K562 (cell line): ENCODE results near the gene CATSPER3. TPM values are rescaled to one million over a fixed set of nuclear protein-coding genes. Genes with fewer than 3 reads are reported as not detected.

ENCODE experiments used
- ESRRA ChIP-seq: fragments of 450-650 bp; IDR thresholded peaks from 2 replicates; pipeline ENCODE4 v1.6.1; 2014; ENCODE audit warnings: low read depth, mild to moderate bottlenecking, moderate library complexity, borderline replicate concordance
- GMEB1 ChIP-seq: fragments of 250-450 bp; sonication (Bioruptor Pico); IDR thresholded peaks from 2 replicates; pipeline ENCODE4 v1.4.0; 2020; ENCODE audit warnings: mild to moderate bottlenecking
- MEF2D ChIP-seq: conservative IDR thresholded peaks from 2 replicates; pipeline ENCODE4 v1.6.1; 2016; ENCODE audit warnings: low read depth, missing genetic modification characterization, missing compliant biosample characterization
- MGA ChIP-seq: fragments of 450-650 bp; IDR thresholded peaks from 2 replicates; pipeline ENCODE4 v1.6.1; 2016; ENCODE audit warnings: mild to moderate bottlenecking, moderate library complexity
- RAD21 ChIP-seq, 2 experiments: fragments of 250-450 bp in 1 of 2; fragments of 450-650 bp in 1 of 2; sonication (Bioruptor Pico) in 1 of 2; formaldehyde crosslinking in 1 of 2; IDR thresholded peaks in 1 of 2; conservative IDR thresholded peaks in 1 of 2; 2 replicates each; pipeline versions ENCODE4 v1.4.0 to v1.8.0; 2020 to 2022; ENCODE audit warnings: mild to moderate bottlenecking in 2 of 2, moderate library complexity in 1 of 2
- ZKSCAN1 ChIP-seq: fragments of 150-350 bp; IDR thresholded peaks from 2 replicates; pipeline ENCODE4 v1.6.1; 2016; ENCODE audit warnings: low read depth, low read length
- polyA plus RNA-seq, 8 experiments: library from polyadenylated mRNA; depleted of rRNA in 4 of 8; stranded (reverse) in 5 of 8; unstranded in 3 of 8; fragments of >200 nt; fragmentation: Nextera tagmentation in 2 of 8; fragmentation: Illumina TruSeq in 1 of 8; extraction: Ambion mirVana in 2 of 8; extraction: Trizol in 1 of 8; gene quantifications; 2 replicates each; pipeline versions ENCODE4 v1.2.1 to v1.2.3, GENCODE V29; 2011 to 2014; ENCODE audit warnings: inconsistent platforms in 1 of 8, missing spikeins in 1 of 8
- total RNA-seq, 7 experiments: library from RNA; depleted of rRNA in 6 of 7; stranded (reverse); fragments of >200 nt in 6 of 7; fragmentation: Illumina TruSeq in 2 of 7; extraction: Trizol in 2 of 7; gene quantifications; 2 replicates each; pipeline versions ENCODE4 v1.2.1 to v1.2.3, GENCODE V29; 2011 to 2021; ENCODE audit warnings: low replicate concordance in 1 of 7
- TF ChIP-seq, protein P1 (sequence below), 2 experiments: fragments of 450-650 bp in 1 of 2; IDR thresholded peaks; 2 replicates each; pipeline ENCODE4 v1.6.1; 2011 to 2017; ENCODE audit warnings: low read depth in 2 of 2, antibody characterized with exemption in 1 of 2, borderline replicate concordance in 1 of 2, low read length in 1 of 2, mild to moderate bottlenecking in 1 of 2, mixed read lengths in 1 of 2; ENCODE audit not compliant: control insufficient read depth in 1 of 2

Gene CATSPER3
- total and polyA plus RNA-seq, 9 of the 15 experiments (the other 6 are each of a cell fraction or from before 2014, with no cell fraction given) = 0.14 to 1.5 (median 0.49) TPM

GRCh38 chr5:135032999-135033861, 65.5 kb downstream of the CATSPER3 start (continued):
- TF ChIP-seq GMEB1 = no peak
- TF ChIP-seq RAD21 (CRISPR knock-in tag; conservative IDR thresholded peaks at IDR 0.05 in 1 of 2, IDR thresholded peaks at IDR 0.05 in 1 of 2) = no peak
- no peak for TF ChIP-seq ESRRA
- TF ChIP-seq MEF2D (tag) = no peak
- no peak for TF ChIP-seq ZKSCAN1
- TF ChIP-seq MGA = peak; percentile 72
- TF ChIP-seq, protein P1, sequence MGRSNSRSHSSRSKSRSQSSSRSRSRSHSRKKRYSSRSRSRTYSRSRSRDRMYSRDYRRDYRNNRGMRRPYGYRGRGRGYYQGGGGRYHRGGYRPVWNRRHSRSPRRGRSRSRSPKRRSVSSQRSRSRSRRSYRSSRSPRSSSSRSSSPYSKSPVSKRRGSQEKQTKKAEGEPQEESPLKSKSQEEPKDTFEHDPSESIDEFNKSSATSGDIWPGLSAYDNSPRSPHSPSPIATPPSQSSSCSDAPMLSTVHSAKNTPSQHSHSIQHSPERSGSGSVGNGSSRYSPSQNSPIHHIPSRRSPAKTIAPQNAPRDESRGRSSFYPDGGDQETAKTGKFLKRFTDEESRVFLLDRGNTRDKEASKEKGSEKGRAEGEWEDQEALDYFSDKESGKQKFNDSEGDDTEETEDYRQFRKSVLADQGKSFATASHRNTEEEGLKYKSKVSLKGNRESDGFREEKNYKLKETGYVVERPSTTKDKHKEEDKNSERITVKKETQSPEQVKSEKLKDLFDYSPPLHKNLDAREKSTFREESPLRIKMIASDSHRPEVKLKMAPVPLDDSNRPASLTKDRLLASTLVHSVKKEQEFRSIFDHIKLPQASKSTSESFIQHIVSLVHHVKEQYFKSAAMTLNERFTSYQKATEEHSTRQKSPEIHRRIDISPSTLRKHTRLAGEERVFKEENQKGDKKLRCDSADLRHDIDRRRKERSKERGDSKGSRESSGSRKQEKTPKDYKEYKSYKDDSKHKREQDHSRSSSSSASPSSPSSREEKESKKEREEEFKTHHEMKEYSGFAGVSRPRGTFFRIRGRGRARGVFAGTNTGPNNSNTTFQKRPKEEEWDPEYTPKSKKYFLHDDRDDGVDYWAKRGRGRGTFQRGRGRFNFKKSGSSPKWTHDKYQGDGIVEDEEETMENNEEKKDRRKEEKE (IDR thresholded peaks at IDR 0.05; ENCODE audit: borderline replicate concordance in 1 of 2, control insufficient read depth in 1 of 2, low read depth in 2 of 2, low read length in 1 of 2) = no peak
